ENCODE measurements around the gene CDK17.

CDK17 gene

DNA sequence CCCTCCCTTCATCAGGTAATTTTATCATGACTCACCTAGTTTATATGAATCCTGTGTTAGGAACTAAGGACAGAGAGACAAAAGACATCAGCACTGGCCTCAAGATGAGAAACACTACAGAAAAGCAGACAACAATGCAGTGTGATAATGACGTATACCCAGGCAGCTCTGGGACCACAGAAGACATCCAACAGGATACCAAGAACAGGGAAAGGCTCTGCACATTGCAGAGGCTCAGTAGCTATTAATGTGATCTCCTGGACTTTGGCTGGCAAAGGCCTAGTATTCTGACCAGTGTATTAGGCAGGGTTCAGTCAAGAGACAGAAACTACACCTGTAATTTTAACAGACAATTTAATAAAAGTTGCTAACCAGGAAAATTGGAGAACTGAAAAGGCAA, 39.7 kb downstream of the CDK17 start:
- no peak for TF ChIP-seq EZH2phosphoT487 (IDR thresholded peaks at IDR 0.05; ENCODE audit: borderline replicate concordance)
- TF ChIP-seq, protein P1, sequence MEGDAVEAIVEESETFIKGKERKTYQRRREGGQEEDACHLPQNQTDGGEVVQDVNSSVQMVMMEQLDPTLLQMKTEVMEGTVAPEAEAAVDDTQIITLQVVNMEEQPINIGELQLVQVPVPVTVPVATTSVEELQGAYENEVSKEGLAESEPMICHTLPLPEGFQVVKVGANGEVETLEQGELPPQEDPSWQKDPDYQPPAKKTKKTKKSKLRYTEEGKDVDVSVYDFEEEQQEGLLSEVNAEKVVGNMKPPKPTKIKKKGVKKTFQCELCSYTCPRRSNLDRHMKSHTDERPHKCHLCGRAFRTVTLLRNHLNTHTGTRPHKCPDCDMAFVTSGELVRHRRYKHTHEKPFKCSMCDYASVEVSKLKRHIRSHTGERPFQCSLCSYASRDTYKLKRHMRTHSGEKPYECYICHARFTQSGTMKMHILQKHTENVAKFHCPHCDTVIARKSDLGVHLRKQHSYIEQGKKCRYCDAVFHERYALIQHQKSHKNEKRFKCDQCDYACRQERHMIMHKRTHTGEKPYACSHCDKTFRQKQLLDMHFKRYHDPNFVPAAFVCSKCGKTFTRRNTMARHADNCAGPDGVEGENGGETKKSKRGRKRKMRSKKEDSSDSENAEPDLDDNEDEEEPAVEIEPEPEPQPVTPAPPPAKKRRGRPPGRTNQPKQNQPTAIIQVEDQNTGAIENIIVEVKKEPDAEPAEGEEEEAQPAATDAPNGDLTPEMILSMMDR (conservative IDR thresholded peaks at IDR 0.05; ENCODE audit: low read length): no peak
- no peak overlapping the region for H3K4me3 ChIP-seq (ENCODE audit: low read length, poor library complexity, severe bottlenecking)
- no peak overlapping the region for H3K9ac ChIP-seq (ENCODE audit: low read depth, low read length, poor library complexity, severe bottlenecking)
- H3K79me2 ChIP-seq (ENCODE audit: insufficient read depth, low read length): peaks cover 90% of the 10 kb centered on the region
- H4K20me1 ChIP-seq (ENCODE audit: insufficient read depth, low read length, poor library complexity, severe bottlenecking): peaks cover 57% of the 10 kb centered on the region
- peaks cover 46% of the 10 kb centered on the region for H3K4me1 ChIP-seq (ENCODE audit: insufficient read depth, low read length, poor library complexity, severe bottlenecking)
- no peaks in the 10 kb centered on the region for H3K27me3 ChIP-seq (ENCODE audit: insufficient read depth, low read length, poor library complexity, severe bottlenecking)
- H3K4me2 ChIP-seq (ENCODE audit: low read depth, low read length, poor library complexity, severe bottlenecking): no peak overlapping the region
- H3K36me3 ChIP-seq (ENCODE audit: insufficient read depth, low read length): no peaks in the 10 kb centered on the region
- H3K9me2 ChIP-seq (replicated peaks; ENCODE audit: low read depth, low read length): no peaks in the 10 kb centered on the region
- H3K9me3 ChIP-seq (ENCODE audit: insufficient read depth, low read depth, low read length): no peaks in the 10 kb centered on the region
- no peak overlapping the region for H2AFZ ChIP-seq (ENCODE audit: low read length)
- H3F3A ChIP-seq (ENCODE audit: low read depth): no peaks in the 10 kb centered on the region

DNA sequence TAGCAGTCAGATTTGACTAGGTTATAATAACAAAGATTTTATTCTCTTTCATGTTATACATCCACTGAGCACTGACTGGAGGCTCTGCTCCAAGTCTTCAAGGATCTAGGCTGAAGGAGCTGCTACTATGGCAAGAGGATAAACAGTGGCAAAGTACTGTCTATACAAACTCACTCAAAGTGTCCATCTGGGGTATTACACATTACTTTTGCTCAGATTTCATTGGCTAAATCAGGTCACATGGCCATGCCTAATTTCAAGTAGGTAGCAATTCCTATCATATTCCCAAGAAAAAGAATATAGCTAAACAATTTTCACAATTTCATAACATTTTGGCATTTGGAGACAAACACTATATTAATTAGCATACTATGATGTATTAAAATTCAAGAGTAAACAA, 40.9 kb downstream of the CDK17 start:
- Histone ChIP-seq H4K20me1 (ENCODE audit: insufficient read depth, low read length, poor library complexity, severe bottlenecking) (peaks cover 51% of the 10 kb centered on the region), H3K9me2 (replicated peaks; ENCODE audit: low read depth, low read length) (no peaks in the 10 kb centered on the region), H2AFZ (ENCODE audit: low read length) (no peak overlapping the region), H3F3A (ENCODE audit: low read depth) (no peaks in the 10 kb centered on the region), H3K27me3 (ENCODE audit: insufficient read depth, low read length, poor library complexity, severe bottlenecking) (no peaks in the 10 kb centered on the region), H3K4me1 (ENCODE audit: insufficient read depth, low read length, poor library complexity, severe bottlenecking) (peaks cover 54% of the 10 kb centered on the region), H3K4me3 (ENCODE audit: low read length, poor library complexity, severe bottlenecking) (no peak overlapping the region), H3K9ac (ENCODE audit: low read depth, low read length, poor library complexity, severe bottlenecking) (no peak overlapping the region), H3K4me2 (ENCODE audit: low read depth, low read length, poor library complexity, severe bottlenecking) (no peak overlapping the region), H3K9me3 (ENCODE audit: insufficient read depth, low read depth, low read length) (no peaks in the 10 kb centered on the region), H3K36me3 (ENCODE audit: insufficient read depth, low read length) (no peaks in the 10 kb centered on the region), H3K79me2 (ENCODE audit: insufficient read depth, low read length) (peaks cover 92% of the 10 kb centered on the region)
- no peak for TF ChIP-seq EZH2phosphoT487 (IDR thresholded peaks at IDR 0.05; ENCODE audit: borderline replicate concordance)
- TF ChIP-seq, protein P1 (conservative IDR thresholded peaks at IDR 0.05; ENCODE audit: low read length): no peak; the same call in 1 of the 2 replicates

DNA sequence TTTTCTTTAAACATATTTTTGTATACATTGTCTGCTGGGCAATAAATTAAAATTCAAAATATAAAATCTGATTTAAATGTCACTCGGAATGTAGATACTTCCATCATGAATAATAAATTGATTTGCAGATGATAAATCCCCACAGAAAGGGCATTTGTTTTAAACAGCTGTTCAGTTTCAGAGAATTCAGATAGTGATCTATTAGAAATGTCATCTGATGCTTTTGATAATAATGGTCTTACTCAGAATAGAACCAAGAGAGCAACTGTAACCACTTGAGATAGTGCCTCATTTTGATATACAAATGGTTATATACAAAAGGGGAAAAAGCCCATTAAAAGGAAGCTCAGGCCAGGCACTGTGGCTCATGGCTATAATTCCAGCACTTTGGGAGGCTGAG, 43.4 kb downstream of the CDK17 start:
- H3K79me2 ChIP-seq (ENCODE audit: insufficient read depth, low read length): peaks cover 92% of the 10 kb centered on the region
- H3K36me3 ChIP-seq (ENCODE audit: insufficient read depth, low read length): no peaks in the 10 kb centered on the region
- no peaks in the 10 kb centered on the region for H3K9me2 ChIP-seq (replicated peaks; ENCODE audit: low read depth, low read length)
- no peak overlapping the region for H2AFZ ChIP-seq (ENCODE audit: low read length)
- H3K27me3 ChIP-seq (ENCODE audit: insufficient read depth, low read length, poor library complexity, severe bottlenecking): no peaks in the 10 kb centered on the region
- H3K9me3 ChIP-seq (ENCODE audit: insufficient read depth, low read depth, low read length): no peaks in the 10 kb centered on the region
- H3F3A ChIP-seq (ENCODE audit: low read depth): no peaks in the 10 kb centered on the region
- no peak overlapping the region for H3K9ac ChIP-seq (ENCODE audit: low read depth, low read length, poor library complexity, severe bottlenecking)
- no peak for TF ChIP-seq EZH2phosphoT487 (IDR thresholded peaks at IDR 0.05; ENCODE audit: borderline replicate concordance)
- TF ChIP-seq, protein P1 (conservative IDR thresholded peaks at IDR 0.05; ENCODE audit: low read length): no peak
- no peak overlapping the region for H3K4me2 ChIP-seq (ENCODE audit: low read depth, low read length, poor library complexity, severe bottlenecking)
- peaks cover 63% of the 10 kb centered on the region for H4K20me1 ChIP-seq (ENCODE audit: insufficient read depth, low read length, poor library complexity, severe bottlenecking)
- H3K4me1 ChIP-seq (ENCODE audit: insufficient read depth, low read length, poor library complexity, severe bottlenecking): peaks cover 51% of the 10 kb centered on the region
- H3K4me3 ChIP-seq (ENCODE audit: low read length, poor library complexity, severe bottlenecking): no peak overlapping the region
